GM23338 (cell line): ENCODE data around the gene WARS2. TPM values are rescaled to one million over a fixed set of nuclear protein-coding genes. Genes with fewer than 3 reads are reported as not detected.

Experiments used
- ATAC-seq: fragments of 200-7000 bp; cut with Tn5 transposase; 3 replicates; pipeline ENCODE4 v1.9.1; 2020
- DNase-seq: peaks from one replicate; pipeline ENCODE4 v3.0.0-alpha.2; 2015; ENCODE audit warnings: low spot score
- H2AFZ ChIP-seq: fragments of 200-600 bp; sonication (generic); 2 replicates; pipeline ENCODE4 v1.8.0; 2016; ENCODE audit warnings: antibody characterized with exemption, mild to moderate bottlenecking, moderate library complexity
- H3F3A ChIP-seq: fragments of 200-600 bp; sonication (generic); replicated peaks from 2 replicates; pipeline ENCODE4 v1.8.0; 2017; ENCODE audit warnings: antibody characterized with exemption, mixed run types, low read depth
- H3K27ac ChIP-seq: fragments of 200-600 bp; sonication (generic); 2 replicates; pipeline ENCODE4 v1.6.1; 2016; ENCODE audit warnings: low read depth
- H3K27me3 ChIP-seq: fragments of 200-600 bp; sonication (generic); 2 replicates; pipeline ENCODE4 v1.8.0; 2016; ENCODE audit warnings: mild to moderate bottlenecking, mixed run types, moderate library complexity; ENCODE audit not compliant: insufficient read depth
- H3K36me3 ChIP-seq: fragments of 200-600 bp; sonication (generic); 2 replicates; pipeline ENCODE4 v1.8.0; 2016; ENCODE audit warnings: mild to moderate bottlenecking; ENCODE audit not compliant: insufficient read depth
- H3K4me1 ChIP-seq: fragments of 200-600 bp; sonication (generic); 2 replicates; pipeline ENCODE4 v1.8.0; 2016; ENCODE audit warnings: mild to moderate bottlenecking, moderate library complexity; ENCODE audit not compliant: insufficient read depth
- H3K4me2 ChIP-seq: fragments of 200-600 bp; sonication (generic); 2 replicates; pipeline ENCODE4 v1.7.1; 2017; ENCODE audit warnings: mixed run types
- H3K4me3 ChIP-seq: fragments of 200-600 bp; sonication (generic); 2 replicates; pipeline ENCODE4 v1.6.1; 2016; ENCODE audit warnings: mixed run types
- H3K79me2 ChIP-seq: fragments of 200-600 bp; sonication (generic); replicated peaks from 2 replicates; pipeline ENCODE4 v1.8.0; 2017; ENCODE audit warnings: mild to moderate bottlenecking; ENCODE audit not compliant: insufficient read depth
- H3K9me2 ChIP-seq: fragments of 200-600 bp; sonication (generic); 2 replicates; pipeline ENCODE4 v1.8.0; 2017; ENCODE audit not compliant: insufficient read depth
- H4K20me1 ChIP-seq: fragments of 200-600 bp; sonication (generic); replicated peaks from 2 replicates; pipeline ENCODE4 v1.8.0; 2017; ENCODE audit warnings: mild to moderate bottlenecking; ENCODE audit not compliant: insufficient read depth
- H3K27ac Mint-ChIP-seq: 2 replicates; pipeline ENCODE4 v1.8.0; 2020; ENCODE audit warnings: inconsistent platforms, mild to moderate bottlenecking, moderate library complexity, mixed read lengths
- H3K27me3 Mint-ChIP-seq: 3 replicates; pipeline ENCODE4 v1.8.0; 2022; ENCODE audit warnings: low read depth, mild to moderate bottlenecking, moderate library complexity, mixed read lengths, inconsistent platforms; ENCODE audit not compliant: insufficient read depth, poor library complexity
- H3K36me3 Mint-ChIP-seq: 3 replicates; pipeline ENCODE4 v1.8.0; 2021; ENCODE audit warnings: low read depth, mild to moderate bottlenecking, inconsistent platforms, moderate library complexity, mixed read lengths
- H3K4me1 Mint-ChIP-seq: 3 replicates; pipeline ENCODE4 v1.8.0; 2020; ENCODE audit warnings: mild to moderate bottlenecking, inconsistent platforms, mixed read lengths
- H3K4me3 Mint-ChIP-seq: 3 replicates; pipeline ENCODE4 v1.8.0; 2021; ENCODE audit warnings: moderate library complexity, mild to moderate bottlenecking, inconsistent platforms, mixed read lengths
- H3K9me3 Mint-ChIP-seq: 3 replicates; pipeline ENCODE4 v1.8.0; 2020; ENCODE audit warnings: moderate library complexity, mild to moderate bottlenecking, inconsistent platforms, mixed read lengths
- CREB1 ChIP-seq: fragments of 250-450 bp; sonication (Bioruptor Pico); IDR thresholded peaks from 2 replicates; pipeline ENCODE4 v1.5.0; 2020; ENCODE audit warnings: low read depth, mild to moderate bottlenecking, moderate library complexity
- CTCF ChIP-seq, 2 experiments: fragments of 200-600 bp in 1 of 2; sonication (generic) in 1 of 2; conservative IDR thresholded peaks; 2 replicates each; pipeline versions ENCODE4 v1.5.1 to v1.6.1; 2016 to 2017; ENCODE audit warnings: antibody characterized with exemption in 2 of 2, low read depth in 2 of 2, mild to moderate bottlenecking in 2 of 2, moderate library complexity in 1 of 2
- EZH2 ChIP-seq: fragments of 200-600 bp; sonication (generic); IDR thresholded peaks from one replicate; pipeline ENCODE4 v1.8.0; 2017; ENCODE audit warnings: antibody characterized with exemption, mild to moderate bottlenecking, low read depth; ENCODE audit not compliant: unreplicated experiment
- EZH2phosphoT487 ChIP-seq: fragments of 200-600 bp; sonication (generic); IDR thresholded peaks from one replicate; pipeline ENCODE4 v1.8.1; 2018; ENCODE audit warnings: antibody characterized with exemption; ENCODE audit not compliant: unreplicated experiment
- NANOG ChIP-seq: IDR thresholded peaks from 2 replicates; pipeline ENCODE4 v1.6.1; 2016; ENCODE audit warnings: antibody characterized with exemption, borderline replicate concordance
- POLR2AphosphoS5 ChIP-seq: IDR thresholded peaks from 2 replicates; pipeline ENCODE4 v1.6.1; 2016; ENCODE audit warnings: antibody characterized with exemption, low read depth
- ZNF331 ChIP-seq: fragments of 250-450 bp; sonication (Bioruptor Pico); IDR thresholded peaks from 2 replicates; pipeline ENCODE4 v1.5.0; 2020; ENCODE audit warnings: low read depth, mild to moderate bottlenecking, moderate library complexity
- ZNF462 ChIP-seq: fragments of 250-450 bp; sonication (Bioruptor Pico); IDR thresholded peaks from 2 replicates; pipeline ENCODE4 v1.5.0; 2020; ENCODE audit warnings: mild to moderate bottlenecking, moderate library complexity
- polyA plus RNA-seq: library from polyadenylated mRNA; unstranded; fragments of >200 nt; fragmentation: Nextera tagmentation; extraction: Ambion mirVana; gene quantifications from 2 replicates; pipeline ENCODE4 v1.2.1, GENCODE V29; 2016
- total RNA-seq: library from RNA; depleted of rRNA; stranded (reverse); fragments of >200 nt; shearing (Covaris generic); gene quantifications from 2 replicates; pipeline ENCODE4 v1.2.3, GENCODE V29; 2014

Gene WARS2
- total and polyA plus RNA-seq, 2 experiments from 2014 or later, result 6.4 to 12.6 TPM

GRCh38 chr1:119009312-119009655 lies 131.2 kb downstream of the WARS2 start:
- peaks cover 12% of the 10 kb centered on the region for H4K20me1 ChIP-seq
- no peak overlapping the region for H2AFZ ChIP-seq
- H3K4me1 Mint-ChIP-seq, result peaks cover 24% of the 10 kb centered on the region
- H3K4me3 ChIP-seq, result peak overlapping the region; percentile 40
- H3K9me2 ChIP-seq, result peaks cover 8% of the 10 kb centered on the region
- H3K27ac Mint-ChIP-seq, result no peak overlapping the region
- peaks cover 27% of the 10 kb centered on the region for H3K4me1 ChIP-seq
- peak overlapping the region; percentile 73 for H3K4me2 ChIP-seq
- no peaks in the 10 kb centered on the region for H3K36me3 Mint-ChIP-seq
- no peaks in the 10 kb centered on the region for H3K9me3 Mint-ChIP-seq
- TF ChIP-seq CREB1 (CRISPR knock-in tag), result no peak
- TF ChIP-seq ZNF331 (CRISPR knock-in tag), result no peak
- TF ChIP-seq POLR2AphosphoS5, result no peak
- TF ChIP-seq NANOG, result no peak
- no peak for ATAC-seq
- peaks cover 8% of the 10 kb centered on the region; the same call in 1 of the 2 replicates for H3F3A ChIP-seq
- no peaks in the 10 kb centered on the region for H3K36me3 ChIP-seq
- H3K27me3 ChIP-seq, result peaks cover 69% of the 10 kb centered on the region
- no peak overlapping the region for H3K27ac ChIP-seq
- H3K4me3 Mint-ChIP-seq, result peak overlapping the region; percentile 66; the same call in 1 of the 3 replicates
- H3K27me3 Mint-ChIP-seq, result peaks cover 64% of the 10 kb centered on the region
- no peaks in the 10 kb centered on the region for H3K79me2 ChIP-seq
- no peak for DNase-seq

- Histone ChIP-seq H3K4me1 (peaks cover 33% of the 10 kb centered on the region), H3K36me3 (no peaks in the 10 kb centered on the region), H4K20me1 (peaks cover 16% of the 10 kb centered on the region), H3F3A (peaks cover 8% of the 10 kb centered on the region; the same call in 1 of the 2 replicates), H3K27ac (no peak overlapping the region), H3K27me3 (peaks cover 75% of the 10 kb centered on the region), H2AFZ (peak overlapping the region; percentile 54), H3K4me3 (peak overlapping the region; percentile 40), H3K9me2 (peaks cover 8% of the 10 kb centered on the region), H3K79me2 (no peaks in the 10 kb centered on the region), H3K4me2 (peak overlapping the region; percentile 73)
- ATAC-seq (peak; percentile 20), DNase-seq (peak; percentile 79)
- H3K27ac Mint-ChIP-seq, result no peak overlapping the region
- no peak for TF ChIP-seq ZNF462 (CRISPR knock-in tag)
- peak; percentile 57 to 84 for TF ChIP-seq CTCF (conservative IDR thresholded peaks at IDR 0.05; ENCODE audit: low read depth in 2 of 2)
- TF ChIP-seq EZH2phosphoT487, result peak; percentile 11
- peak; percentile 67 for TF ChIP-seq EZH2
- no peaks in the 10 kb centered on the region for H3K9me3 Mint-ChIP-seq
- H3K4me3 Mint-ChIP-seq, result peak overlapping the region; percentile 66
- H3K36me3 Mint-ChIP-seq, result no peaks in the 10 kb centered on the region
- H3K27me3 Mint-ChIP-seq, result peaks cover 70% of the 10 kb centered on the region
- peaks cover 29% of the 10 kb centered on the region for H3K4me1 Mint-ChIP-seq
These were observed 131.8 kb downstream of the WARS2 start for GRCh38 chr1:119008483-119009311.
